K562 (cell line): ENCODE results near the gene COX6A1. TPM values are rescaled to one million over a fixed set of nuclear protein-coding genes. Genes with fewer than 3 reads are reported as not detected.
A peak's percentile ranks its signal among the peaks of the same experiment; 100 is the strongest.

Source experiments
- BRD4 ChIP-seq: fragments of 200-600 bp; sonication (generic); IDR thresholded peaks from 2 replicates; pipeline ENCODE4 v1.6.1; 2017; ENCODE audit warnings: inconsistent platforms
- CHD4 ChIP-seq: fragments of 200-600 bp; sonication (generic); IDR thresholded peaks from 3 replicates; pipeline ENCODE4 v1.6.1; 2012; ENCODE audit warnings: low read depth, mild to moderate bottlenecking, mixed read lengths, low read length, inconsistent platforms; ENCODE audit not compliant: insufficient read depth, insufficient replicate concordance, poor library complexity, severe bottlenecking
- ESRRA ChIP-seq: fragments of 450-650 bp; IDR thresholded peaks from 2 replicates; pipeline ENCODE4 v1.6.1; 2014; ENCODE audit warnings: low read depth, mild to moderate bottlenecking, moderate library complexity, borderline replicate concordance
- FUS ChIP-seq: fragments of 200-400 bp; formaldehyde crosslinking; optimal IDR thresholded peaks from 2 replicates; pipeline ENCODE3; 2017; ENCODE audit warnings: low read depth, low read length
- GTF2E2 ChIP-seq: fragments of 200-800 bp; sonication (Bioruptor generic); IDR thresholded peaks from 2 replicates; pipeline ENCODE4 v1.6.1; 2016; ENCODE audit warnings: missing genetic modification characterization, missing compliant biosample characterization
- HLTF ChIP-seq: fragments of 450-650 bp; IDR thresholded peaks from 2 replicates; pipeline ENCODE4 v1.6.1; 2016
- MAFF ChIP-seq: IDR thresholded peaks from 2 replicates; pipeline ENCODE4 v1.6.1; 2012; ENCODE audit warnings: low read length, improper control_type of control experiment
- MTA2 ChIP-seq: fragments of 450-650 bp; IDR thresholded peaks from 2 replicates; pipeline ENCODE4 v1.6.1; 2016; ENCODE audit warnings: low read depth
- MYC ChIP-seq, 2 experiments: fragments of 250-450 bp in 1 of 2; sonication (Bioruptor Pico) in 1 of 2; IDR thresholded peaks; 2 replicates each; pipeline versions ENCODE4 v1.5.1 to v1.6.1; 2012 to 2021; ENCODE audit warnings: low read depth in 2 of 2, borderline replicate concordance in 1 of 2, improper control_type of control experiment in 1 of 2, low read length in 1 of 2, mild to moderate bottlenecking in 1 of 2, moderate library complexity in 1 of 2
- NCOA4 ChIP-seq: fragments of 450-650 bp; IDR thresholded peaks from 2 replicates; pipeline ENCODE4 v1.6.1; 2018; ENCODE audit warnings: mild to moderate bottlenecking; ENCODE audit not compliant: partially characterized antibody
- NR4A1 ChIP-seq, 2 experiments: fragments of 250-450 bp in 1 of 2; fragments of 450-650 bp in 1 of 2; sonication (Bioruptor Pico) in 1 of 2; IDR thresholded peaks; 2 replicates each; pipeline versions ENCODE4 v1.4.0 to v1.6.1; 2016 to 2020; ENCODE audit warnings: mild to moderate bottlenecking in 2 of 2, missing compliant biosample characterization in 1 of 2, missing genetic modification characterization in 1 of 2, moderate library complexity in 1 of 2
- NRF1 ChIP-seq, 2 experiments: fragments of 450-650 bp; IDR thresholded peaks in 1 of 2; conservative IDR thresholded peaks in 1 of 2; 2 replicates each; pipeline ENCODE4 v1.6.1; 2014; ENCODE audit warnings: mild to moderate bottlenecking in 2 of 2
- RFX5 ChIP-seq: IDR thresholded peaks from 2 replicates; pipeline ENCODE4 v1.6.1; 2011; ENCODE audit warnings: low read depth, mild to moderate bottlenecking, improper control_type of control experiment, low read length
- SAFB ChIP-seq: fragments of 200-400 bp; formaldehyde crosslinking; IDR thresholded peaks from 2 replicates; pipeline ENCODE4 v1.6.1; 2017; ENCODE audit warnings: low read depth, low read length, borderline replicate concordance
- SIX5 ChIP-seq, 2 experiments: IDR thresholded peaks; 2 replicates each; pipeline ENCODE4 v1.6.1; 2011; ENCODE audit warnings: low read length in 2 of 2, borderline replicate concordance in 1 of 2, low read depth in 1 of 2, mild to moderate bottlenecking in 1 of 2, moderate library complexity in 1 of 2; ENCODE audit not compliant: insufficient read depth in 1 of 2
- SMAD3 ChIP-seq: fragments of 450-650 bp; formaldehyde crosslinking; conservative IDR thresholded peaks from 2 replicates; pipeline ENCODE4 v1.4.0; 2020; ENCODE audit warnings: mild to moderate bottlenecking
- TGIF2 ChIP-seq: sonication (generic); formaldehyde crosslinking; IDR thresholded peaks from 2 replicates; pipeline ENCODE4 v1.8.1; 2022; ENCODE audit warnings: mild to moderate bottlenecking, missing genetic modification reagents, moderate library complexity
- ZC3H4 ChIP-seq: sonication (generic); formaldehyde crosslinking; IDR thresholded peaks from 2 replicates; pipeline ENCODE4 v1.9.0; 2021; ENCODE audit warnings: missing genetic modification reagents, borderline replicate concordance
- ZNF23 ChIP-seq: fragments of 250-450 bp; sonication (Bioruptor Pico); IDR thresholded peaks from 2 replicates; pipeline ENCODE4 v1.4.0; 2020; ENCODE audit warnings: mild to moderate bottlenecking
- ZNF316 ChIP-seq: fragments of 450-650 bp; IDR thresholded peaks from 2 replicates; pipeline ENCODE4 v1.6.1; 2016
- ZNF766 ChIP-seq: fragments of 200-800 bp; sonication (Bioruptor generic); conservative IDR thresholded peaks from 2 replicates; pipeline ENCODE4 v1.6.1; 2016; ENCODE audit warnings: missing genetic modification characterization, missing compliant biosample characterization
- polyA plus RNA-seq, 8 experiments: library from polyadenylated mRNA; depleted of rRNA in 4 of 8; stranded (reverse) in 5 of 8; unstranded in 3 of 8; fragments of >200 nt; fragmentation: Nextera tagmentation in 2 of 8; fragmentation: Illumina TruSeq in 1 of 8; extraction: Ambion mirVana in 2 of 8; extraction: Trizol in 1 of 8; gene quantifications; 2 replicates each; pipeline versions ENCODE4 v1.2.1 to v1.2.3, GENCODE V29; 2011 to 2014; ENCODE audit warnings: inconsistent platforms in 1 of 8, missing spikeins in 1 of 8
- total RNA-seq, 7 experiments: library from RNA; depleted of rRNA in 6 of 7; stranded (reverse); fragments of >200 nt in 6 of 7; fragmentation: Illumina TruSeq in 2 of 7; extraction: Trizol in 2 of 7; gene quantifications; 2 replicates each; pipeline versions ENCODE4 v1.2.1 to v1.2.3, GENCODE V29; 2011 to 2021; ENCODE audit warnings: low replicate concordance in 1 of 7
- TF ChIP-seq, protein P1 (sequence below), 2 experiments: IDR thresholded peaks; 2 replicates each; pipeline ENCODE4 v1.6.1; 2011; ENCODE audit warnings: borderline replicate concordance in 1 of 2, control low read depth in 1 of 2, low read depth in 1 of 2, low read length in 1 of 2, mild to moderate bottlenecking in 1 of 2, mixed read lengths in 1 of 2, moderate library complexity in 1 of 2; ENCODE audit not compliant: insufficient read depth in 1 of 2, insufficient read length in 1 of 2, poor library complexity in 1 of 2, severe bottlenecking in 1 of 2; ENCODE audit errors: extremely low read depth in 1 of 2
- TF ChIP-seq, protein P2 (sequence below): fragments of 450-650 bp; formaldehyde crosslinking; conservative IDR thresholded peaks from 2 replicates; pipeline ENCODE4 v1.4.0; 2022; ENCODE audit warnings: mild to moderate bottlenecking, missing genetic modification characterization

The COX6A1 gene
- total and polyA plus RNA-seq, 9 of the 15 experiments (the other 6 are each of a cell fraction or from before 2014, with no cell fraction given): 414 to 4,142 (median 931) TPM

DNA sequence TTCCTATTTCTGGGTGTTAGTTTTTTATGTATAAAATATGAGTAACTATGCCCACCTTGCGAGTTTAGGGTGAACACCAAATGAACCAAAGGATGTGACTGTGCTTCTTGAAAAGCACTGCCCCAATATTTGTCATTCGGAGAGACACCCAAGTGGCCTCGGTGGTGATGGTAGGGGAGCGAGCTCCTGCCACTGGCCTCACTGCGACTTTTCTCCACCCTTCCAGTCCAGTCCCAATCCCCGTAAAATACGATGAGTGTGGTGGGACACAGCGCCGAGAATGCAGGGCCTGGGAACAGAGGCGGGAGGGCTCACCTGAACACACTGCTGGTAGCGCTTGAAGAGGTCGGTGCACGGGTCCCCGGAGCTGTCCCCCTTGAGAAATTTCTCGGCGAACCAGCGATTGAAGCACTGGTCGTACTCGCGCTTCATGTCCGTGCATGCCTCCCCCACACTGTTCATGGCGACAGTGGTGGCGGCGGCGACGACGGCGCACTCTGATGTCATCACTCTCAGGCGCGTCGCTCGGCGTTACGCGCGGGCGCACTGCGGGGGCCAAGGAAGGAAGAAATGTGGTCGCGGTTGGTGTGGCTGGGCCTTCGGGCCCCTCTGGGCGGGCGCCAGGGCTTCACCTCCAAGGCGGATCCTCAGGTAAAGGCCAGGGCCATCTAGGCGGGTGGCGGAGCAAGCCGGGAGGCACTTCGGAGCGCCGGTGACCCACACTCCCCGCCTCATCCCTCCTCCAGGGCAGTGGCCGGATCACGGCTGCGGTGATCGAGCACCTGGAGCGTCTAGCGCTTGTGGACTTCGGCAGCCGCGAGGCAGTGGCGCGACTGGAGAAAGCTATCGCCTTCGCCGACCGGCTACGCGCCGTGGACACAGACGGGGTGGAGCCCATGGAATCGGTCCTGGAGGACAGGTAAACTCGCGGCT lies 8.3 kb downstream of the COX6A1 start, which contains the start of the genes GATC and TRIAP1 (continued):
- TF ChIP-seq SAFB (no peak), MTA2 (no peak), ZNF766 (CRISPR knock-in tag) (no peak), BRD4 (no peak), MYC (IDR thresholded peaks at IDR 0.05; ENCODE audit: low read depth, low read length) (peak; percentile 97), MYC (CRISPR knock-in tag; IDR thresholded peaks at IDR 0.05; ENCODE audit: borderline replicate concordance, low read depth) (peak; percentile 93), ZNF316 (peak; percentile 7; the same call in 1 of the 2 replicates), MAFF (no peak), ESRRA (peak; percentile 81), NR4A1 (CRISPR knock-in tag; IDR thresholded peaks at IDR 0.05) (no peak), NR4A1 (tag; IDR thresholded peaks at IDR 0.05) (no peak), SIX5 (IDR thresholded peaks at IDR 0.05; ENCODE audit: borderline replicate concordance in 1 of 2, insufficient read depth in 1 of 2, low read depth in 1 of 2, low read length in 2 of 2) (peak; percentile 64), NRF1 (conservative IDR thresholded peaks at IDR 0.05 in 1 of 2, IDR thresholded peaks at IDR 0.05 in 1 of 2) (peak; percentile 69 to 75), FUS (no peak), NCOA4 (no peak), SMAD3 (CRISPR knock-in tag) (no peak), CHD4 (no peak), TGIF2 (CRISPR knock-in tag) (no peak; the same call in 1 of the 2 replicates), HLTF (no peak; the same call in none of the 2 replicates), ZNF23 (CRISPR knock-in tag) (no peak), ZC3H4 (CRISPR knock-in tag) (no peak; the same call in 1 of the 2 replicates), GTF2E2 (tag) (peak; percentile 77; the same call in 1 of the 2 replicates), RFX5 (no peak)
- TF ChIP-seq, protein P1, sequence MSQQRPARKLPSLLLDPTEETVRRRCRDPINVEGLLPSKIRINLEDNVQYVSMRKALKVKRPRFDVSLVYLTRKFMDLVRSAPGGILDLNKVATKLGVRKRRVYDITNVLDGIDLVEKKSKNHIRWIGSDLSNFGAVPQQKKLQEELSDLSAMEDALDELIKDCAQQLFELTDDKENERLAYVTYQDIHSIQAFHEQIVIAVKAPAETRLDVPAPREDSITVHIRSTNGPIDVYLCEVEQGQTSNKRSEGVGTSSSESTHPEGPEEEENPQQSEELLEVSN (IDR thresholded peaks at IDR 0.05; ENCODE audit: borderline replicate concordance in 1 of 2, extremely low read depth in 1 of 2, insufficient read depth in 1 of 2, insufficient read length in 1 of 2, low read depth in 1 of 2, low read length in 1 of 2, poor library complexity in 1 of 2, severe bottlenecking in 1 of 2): no peak
- TF ChIP-seq, protein P2, sequence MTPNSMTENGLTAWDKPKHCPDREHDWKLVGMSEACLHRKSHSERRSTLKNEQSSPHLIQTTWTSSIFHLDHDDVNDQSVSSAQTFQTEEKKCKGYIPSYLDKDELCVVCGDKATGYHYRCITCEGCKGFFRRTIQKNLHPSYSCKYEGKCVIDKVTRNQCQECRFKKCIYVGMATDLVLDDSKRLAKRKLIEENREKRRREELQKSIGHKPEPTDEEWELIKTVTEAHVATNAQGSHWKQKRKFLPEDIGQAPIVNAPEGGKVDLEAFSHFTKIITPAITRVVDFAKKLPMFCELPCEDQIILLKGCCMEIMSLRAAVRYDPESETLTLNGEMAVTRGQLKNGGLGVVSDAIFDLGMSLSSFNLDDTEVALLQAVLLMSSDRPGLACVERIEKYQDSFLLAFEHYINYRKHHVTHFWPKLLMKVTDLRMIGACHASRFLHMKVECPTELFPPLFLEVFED: no peak
